ENCODE results near the gene ITIH6. TPM values are rescaled to one million over a fixed set of nuclear protein-coding genes. Genes with fewer than 3 reads are reported as not detected.
"Not testable (repeated sequence)": the region's sequence is repeated elsewhere in the genome, so short reads cannot be mapped to it uniquely, and the experiment has no call there.

ITIH6 gene
- not detected for total RNA-seq

- no peak for ATAC-seq
- intact Hi-C loops (cut with DNase I), result no loop called here
- DNase-seq (ENCODE audit: low spot score), result no peak
These were observed at the start of gene ITIH6 for GRCh38 chrX:54798137-54798536. ITIH6 (minus strand) TSS chrX:54798255; CDS start chrX:54798210, 45 bp downstream.

- intact Hi-C loops (cut with DNase I); DNase-seq (ENCODE audit: low spot score); ATAC-seq: not testable (repeated sequence)
These were observed 49.6 kb upstream of the ITIH6 start for GRCh38 chrX:54847700-54848099.

GRCh38 chrX:54843050-54843449 lies 45.0 kb upstream of the ITIH6 start:
- intact Hi-C loops (cut with DNase I), result no loop called here
- DNase-seq (ENCODE audit: low spot score) (no peak), ATAC-seq (no peak)

DNA sequence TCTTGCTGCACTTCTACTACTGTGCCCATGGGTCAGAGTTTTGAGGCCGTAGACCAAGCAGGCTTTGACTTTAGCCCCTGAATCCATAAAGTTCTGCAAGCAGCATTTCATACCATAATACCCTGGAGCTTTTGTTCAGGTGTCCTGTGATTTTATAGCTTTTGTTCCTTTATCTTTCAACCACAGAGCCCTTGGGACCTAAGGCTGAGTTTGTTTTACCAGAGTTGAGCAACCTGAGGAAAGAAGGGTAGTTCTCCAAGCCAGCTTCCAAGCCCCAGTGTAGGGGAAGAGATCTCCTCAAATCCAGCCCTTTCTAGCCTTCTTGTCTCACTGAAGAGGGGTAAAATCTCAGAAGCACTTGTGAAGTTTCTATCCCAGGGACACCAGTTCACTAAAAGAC lies 44.6 kb upstream of the ITIH6 start:
- intact Hi-C loops (cut with DNase I), result no loop called here
- DNase-seq (ENCODE audit: low spot score) (no peak), ATAC-seq (no peak)

- peak; percentile 67 for ATAC-seq
- intact Hi-C loops (cut with DNase I); DNase-seq (ENCODE audit: low spot score): not testable (repeated sequence)
These were observed 43.3 kb upstream of the ITIH6 start for GRCh38 chrX:54841184-54841874.

DNA sequence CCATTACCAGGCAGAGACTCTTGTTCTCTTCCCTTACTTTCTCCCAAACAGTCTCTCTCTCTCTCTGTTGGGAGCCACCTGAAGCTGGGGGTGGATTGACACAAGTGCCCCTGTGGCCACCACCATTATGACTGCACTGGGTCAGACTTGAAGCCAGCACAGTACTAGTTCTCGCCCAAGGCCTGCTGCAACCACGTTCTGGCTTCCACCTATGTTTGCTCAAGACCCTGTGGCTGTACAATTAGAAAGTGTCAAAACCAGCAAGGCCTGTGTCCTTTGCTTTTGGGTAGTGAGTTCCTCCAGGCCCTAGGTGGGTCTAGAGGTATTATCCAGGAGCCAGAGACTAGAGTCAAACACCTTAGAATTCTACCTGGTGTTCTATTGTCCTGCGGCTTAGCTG lies 40.5 kb upstream of the ITIH6 start:
- intact Hi-C loops (cut with DNase I), result no loop called here
- ATAC-seq (no peak), DNase-seq (ENCODE audit: low spot score) (no peak)

GRCh38 chrX:54826598-54826997 lies 28.5 kb upstream of the ITIH6 start:
- intact Hi-C loops (cut with DNase I), result no loop called here
- DNase-seq (ENCODE audit: low spot score) (no peak), ATAC-seq (no peak)

- DNase-seq (ENCODE audit: low spot score) (no peak), ATAC-seq (no peak)
- intact Hi-C loops (cut with DNase I), result no loop called here
These were observed 27.8 kb upstream of the ITIH6 start for GRCh38 chrX:54825716-54826438.

GRCh38 chrX:54824722-54825121 lies 26.7 kb upstream of the ITIH6 start:
- ATAC-seq, result no peak
- no peak for DNase-seq (ENCODE audit: low spot score)
- intact Hi-C loops (cut with DNase I), result no loop called here

DNA sequence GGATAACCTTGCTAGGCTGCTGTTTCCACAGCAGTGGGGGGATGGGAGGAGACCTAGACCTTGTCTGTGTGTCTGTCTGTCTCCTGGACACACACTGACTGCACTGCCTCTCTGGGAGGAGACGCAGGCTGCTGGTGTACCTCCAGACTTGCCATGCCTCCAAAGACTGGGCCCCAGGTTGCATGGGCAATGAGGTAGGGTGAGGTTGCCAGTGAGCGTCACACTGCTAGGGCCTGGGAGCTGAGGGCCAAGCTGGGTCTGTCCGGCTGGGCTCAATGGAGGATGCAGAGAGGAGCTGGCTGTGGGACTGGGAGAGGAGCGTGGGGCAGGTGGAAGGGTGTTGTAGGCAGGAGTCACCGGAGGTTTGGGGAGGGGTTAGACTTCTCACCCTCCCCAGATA lies 26.1 kb upstream of the ITIH6 start:
- intact Hi-C loops (cut with DNase I), result no loop called here
- ATAC-seq (peak; percentile 13), DNase-seq (ENCODE audit: low spot score) (no peak)

GRCh38 chrX:54821310-54821709 lies 23.3 kb upstream of the ITIH6 start:
- no peak for ATAC-seq
- intact Hi-C loops (cut with DNase I), result no loop called here
- DNase-seq (ENCODE audit: low spot score), result no peak

DNA sequence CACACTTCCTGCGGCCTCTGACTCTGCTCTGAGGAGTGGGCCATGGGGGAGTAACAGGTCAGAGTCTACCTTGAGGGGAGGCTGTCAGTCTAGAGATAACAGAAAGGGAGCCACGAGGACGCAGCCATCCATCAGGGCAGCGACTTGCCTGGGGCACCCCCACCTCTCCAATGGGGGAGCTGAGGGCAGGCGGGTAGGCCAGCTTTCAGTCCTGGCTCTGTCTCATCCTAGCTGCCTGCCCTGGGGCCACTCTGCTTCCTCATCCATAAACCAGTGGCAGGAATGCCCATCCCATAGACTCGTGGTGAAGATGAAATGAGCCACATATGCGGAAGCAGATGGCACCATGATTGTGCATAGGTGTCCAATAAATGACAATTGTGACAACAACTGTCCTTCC lies 22.7 kb upstream of the ITIH6 start:
- ATAC-seq (no peak), DNase-seq (ENCODE audit: low spot score) (no peak)
- intact Hi-C loops (cut with DNase I), result no loop called here

- ATAC-seq (no peak), DNase-seq (ENCODE audit: low spot score) (no peak)
- intact Hi-C loops (cut with DNase I), result no loop called here
These were observed 21.1 kb upstream of the ITIH6 start for GRCh38 chrX:54819201-54819600.

DNA sequence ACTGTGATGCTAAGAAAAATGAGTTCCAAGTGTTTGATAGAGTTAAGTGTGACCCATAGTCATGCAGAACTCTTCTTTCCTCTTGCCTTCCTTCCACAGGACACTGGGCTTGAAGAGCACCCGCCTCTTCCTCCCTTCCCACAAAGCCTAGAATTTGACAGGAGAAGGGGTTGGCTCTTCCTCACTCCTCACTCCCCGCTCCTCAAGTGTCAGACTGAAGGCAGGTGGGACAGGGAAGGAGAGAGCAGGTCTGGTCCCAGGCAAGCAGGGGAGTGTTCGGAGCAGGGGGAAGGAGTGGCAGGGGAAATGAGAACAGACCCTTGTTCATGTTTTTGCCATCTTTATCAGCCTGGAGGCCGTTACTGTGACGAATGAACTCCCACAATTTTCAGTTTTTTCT lies 20.2 kb upstream of the ITIH6 start:
- ATAC-seq (no peak), DNase-seq (ENCODE audit: low spot score) (no peak)
- intact Hi-C loops (cut with DNase I), result no loop called here

DNA sequence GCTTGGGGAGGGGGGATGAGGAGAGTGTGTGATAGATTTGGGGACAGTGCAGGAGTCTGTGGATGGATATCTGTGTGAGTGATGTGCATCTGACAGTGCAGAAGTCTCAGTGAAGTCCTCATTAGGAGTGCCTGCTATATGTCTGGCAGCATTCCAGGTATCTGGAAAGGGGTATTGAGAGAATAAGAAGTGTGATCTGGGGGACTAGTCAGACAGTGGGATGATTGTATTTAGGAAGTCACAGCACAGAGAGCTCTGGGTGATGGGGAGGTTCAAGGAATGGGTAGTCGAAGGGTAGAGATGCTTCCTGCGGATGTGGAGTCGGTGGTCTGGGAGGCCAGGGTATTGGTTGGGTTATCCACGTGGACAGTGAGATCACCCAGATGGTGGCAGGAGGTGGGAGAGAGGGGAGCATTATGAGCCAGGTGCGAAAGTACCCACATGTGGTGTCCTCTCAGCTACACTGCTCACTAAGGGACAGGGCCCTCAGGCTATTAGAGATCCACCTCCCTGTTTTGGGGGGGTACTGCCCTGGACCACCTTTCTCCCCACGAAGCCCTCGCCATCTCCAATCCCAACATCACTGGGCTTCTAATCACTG lies 19.3 kb upstream of the ITIH6 start:
- intact Hi-C loops (cut with DNase I), result no loop called here
- ATAC-seq (no peak), DNase-seq (ENCODE audit: low spot score) (no peak)

DNA sequence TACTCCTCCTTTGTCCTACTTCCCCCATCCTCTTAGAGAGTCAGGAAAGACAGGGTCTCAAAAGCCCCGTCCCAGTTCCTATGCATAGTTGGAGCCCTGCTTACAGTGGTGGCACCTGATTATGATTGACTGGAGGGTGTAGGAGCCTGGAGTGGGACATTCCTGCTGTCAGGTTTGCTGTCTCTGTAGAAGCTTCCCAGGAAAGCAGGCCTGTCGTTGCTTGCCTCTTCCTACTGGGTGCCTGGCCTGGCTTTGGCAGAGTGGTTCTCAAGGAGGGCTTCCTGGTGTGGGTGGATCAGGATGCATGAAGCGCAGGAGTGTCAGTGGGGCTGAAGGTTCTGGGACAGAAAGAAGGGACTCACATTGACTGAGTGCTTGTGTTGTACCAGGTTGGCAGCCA lies 14.3 kb upstream of the ITIH6 start:
- intact Hi-C loops (cut with DNase I), result no loop called here
- DNase-seq (ENCODE audit: low spot score) (no peak), ATAC-seq (no peak)

- intact Hi-C loops (cut with DNase I), result no loop called here
- DNase-seq (ENCODE audit: low spot score) (no peak), ATAC-seq (no peak)
These were observed 13.3 kb upstream of the ITIH6 start for GRCh38 chrX:54811301-54811885.

DNA sequence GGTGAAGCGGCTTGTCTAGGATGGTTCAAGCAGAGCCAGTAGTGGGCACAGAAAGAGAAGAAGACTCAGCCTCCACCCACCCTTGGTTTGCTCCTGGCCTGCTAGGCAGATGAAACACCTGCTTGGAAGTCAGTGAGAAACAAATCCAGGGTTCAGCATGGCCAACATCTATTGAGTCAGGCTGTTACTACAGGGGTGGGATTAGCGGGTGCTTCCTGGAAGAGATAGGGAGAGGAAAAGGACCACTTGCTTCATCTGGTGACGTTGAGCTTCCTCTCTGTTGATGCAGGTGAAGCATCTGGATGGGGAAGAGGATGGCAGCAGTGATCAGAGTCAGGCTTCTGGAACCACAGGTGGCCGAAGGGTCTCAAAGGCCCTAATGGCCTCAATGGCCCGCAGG lies 12.5 kb upstream of the ITIH6 start:
- ATAC-seq (no peak), DNase-seq (ENCODE audit: low spot score) (no peak)
- intact Hi-C loops (cut with DNase I), result no loop called here

DNA sequence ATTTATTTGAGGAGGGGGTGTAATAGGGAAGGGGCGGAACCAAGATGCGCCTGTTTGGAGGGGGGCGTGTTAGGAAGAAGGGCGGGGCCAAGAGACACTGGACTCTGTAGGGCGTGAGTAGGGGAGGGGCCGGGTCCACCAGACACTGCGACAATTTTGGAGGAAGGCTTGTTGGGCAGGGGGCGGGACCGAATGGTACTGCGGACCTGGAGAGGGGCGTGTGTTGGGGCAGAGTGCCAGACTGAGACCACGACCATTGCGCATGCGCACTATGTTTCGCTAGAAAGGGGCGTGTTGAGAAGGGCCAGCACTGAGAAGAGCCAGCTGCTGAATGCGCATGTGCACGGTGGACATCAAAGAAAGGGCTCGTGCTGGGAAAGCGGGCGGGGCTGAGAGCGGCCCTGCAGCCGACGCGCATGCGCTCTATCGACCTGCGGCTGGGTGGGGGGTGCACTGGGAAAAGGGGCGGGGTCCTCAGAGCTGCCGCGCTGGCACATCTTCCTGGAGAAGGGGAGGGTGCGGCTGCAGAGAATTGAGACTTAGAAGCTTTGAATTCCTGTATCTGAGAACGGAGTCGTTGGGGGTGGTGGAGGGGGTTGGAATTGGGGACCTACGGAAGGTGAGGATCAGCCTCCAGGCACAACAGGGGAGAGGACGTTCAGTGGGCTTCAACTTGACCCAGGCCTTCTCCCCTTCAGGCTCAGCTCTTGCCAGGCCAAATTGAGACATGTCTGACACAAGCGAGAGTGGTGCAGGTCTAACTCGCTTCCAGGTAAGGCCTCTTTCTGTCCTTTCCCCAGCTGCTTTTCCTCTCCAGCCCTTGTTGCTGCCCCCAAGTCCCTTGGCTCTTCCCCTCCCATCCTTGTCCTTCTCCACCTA lies 10.8 kb upstream of the ITIH6 start:
- intact Hi-C loops (cut with DNase I), result no loop called here
- DNase-seq (ENCODE audit: low spot score) (peak; percentile 95), ATAC-seq (peak; percentile 95)
